Measurements from ENCODE around the gene PRRX2. TPM values are rescaled to one million over a fixed set of nuclear protein-coding genes. Genes with fewer than 3 reads are reported as not detected.

Gene PRRX2
- total and polyA plus RNA-seq, 2 of the 13 experiments (the other 11 are each of a cell fraction or from before 2014, with no cell fraction given), result 0.05 TPM; not detected in 1

DNA sequence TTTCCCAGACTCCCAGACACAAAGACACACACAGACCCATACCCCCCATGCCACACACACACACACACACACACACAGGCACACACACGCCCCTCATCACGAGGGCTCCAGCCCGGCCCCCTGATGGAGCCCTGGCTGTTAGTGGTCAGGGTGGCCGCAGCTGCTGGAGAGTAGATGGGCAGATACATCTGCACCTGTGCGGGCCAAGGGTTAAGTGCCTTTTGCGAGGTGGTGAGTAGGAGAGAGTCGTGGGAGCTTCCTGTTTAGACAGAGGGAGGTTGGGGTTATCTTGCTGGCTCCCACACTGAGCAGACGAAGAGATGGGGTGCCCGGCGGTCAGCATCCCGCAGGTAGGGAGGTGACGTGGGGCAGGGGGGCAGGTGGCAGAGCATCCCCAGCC, 8.2 kb downstream of the PRRX2 start:
- Histone ChIP-seq H3K27ac (ENCODE audit: extremely low read length, insufficient read depth, low read length) (no peak overlapping the region), H3K27me3 (ENCODE audit: control insufficient read depth in 1 of 2, insufficient read depth in 2 of 2, low read length in 2 of 2) (peaks cover 13 to 83% of the 10 kb centered on the region in 2 experiments), H3K9me3 (ENCODE audit: low read length) (no peaks in the 10 kb centered on the region), H3K4me1 (ENCODE audit: insufficient read depth, low read length) (no peaks in the 10 kb centered on the region), H3K4me3 (replicated peaks in 1 of 3; ENCODE audit: insufficient read depth in 1 of 3, low read depth in 2 of 3, low read length in 3 of 3) (no peak overlapping the region), H4K20me1 (ENCODE audit: insufficient read depth, low read length) (no peaks in the 10 kb centered on the region), H3K9ac (ENCODE audit: insufficient read depth, low read depth, low read length) (no peak overlapping the region), H3K4me2 (ENCODE audit: low read depth, low read length) (no peak overlapping the region), H2AFZ (ENCODE audit: low read length) (no peak overlapping the region), H3K79me2 (ENCODE audit: insufficient read depth, low read length) (no peaks in the 10 kb centered on the region), H3K36me3 (replicated peaks in 1 of 2; ENCODE audit: control insufficient read depth in 1 of 2, insufficient read depth in 2 of 2, low read length in 2 of 2) (no peaks in the 10 kb centered on the region)
- POLR2A ChIA-PET, result no interaction called here
- ATAC-seq (no peak), DNase-seq (ENCODE audit: low spot score) (no peak), FAIRE-seq (no peak)
- in situ Hi-C loops (cut with HindIII; ENCODE audit: extremely low pct_ligation_motif_present, low pct_unique_long_range_greater_than_20kb) (no loop called here), intact Hi-C loops (cut with micrococcal nuclease; ENCODE audit: unreplicated experiment) (no loop called here)
- CTCF ChIA-PET (ENCODE audit: low intra/inter-chr PET ratio, low total read pairs), result no interaction called here
- 16% methylated on average over 10 of the region's 12 CpGs for WGBS (ENCODE audit: low lambda C conversion rate)
- no TSS peak for BruUV-seq (replicated peaks)
- TF ChIP-seq MEIS2 (CRISPR knock-in tag; IDR thresholded peaks at IDR 0.05), result no peak
- no peak for TF ChIP-seq ZKSCAN1 (IDR thresholded peaks at IDR 0.05; ENCODE audit: low read length)
- TF ChIP-seq ZNF557 (CRISPR knock-in tag; IDR thresholded peaks at IDR 0.05), result no peak
- no peak for TF ChIP-seq PLSCR1 (CRISPR knock-in tag; IDR thresholded peaks at IDR 0.05; ENCODE audit: borderline replicate concordance)
- TF ChIP-seq JDP2 (CRISPR knock-in tag; IDR thresholded peaks at IDR 0.05; ENCODE audit: borderline replicate concordance), result no peak
- TF ChIP-seq POLR2A (IDR thresholded peaks at IDR 0.05; ENCODE audit: insufficient read depth in 1 of 2, low read depth in 2 of 2, low read length in 2 of 2), result no peak
- no peak for TF ChIP-seq ATRX (CRISPR knock-in tag; IDR thresholded peaks at IDR 0.05; ENCODE audit: borderline replicate concordance)
- TF ChIP-seq XRCC5 (optimal IDR thresholded peaks at IDR 0.05; ENCODE audit: low read length), result no peak
- TF ChIP-seq ZNF572 (CRISPR knock-in tag; IDR thresholded peaks at IDR 0.05), result no peak
- TF ChIP-seq BRCA1 (CRISPR knock-in tag; IDR thresholded peaks at IDR 0.05), result no peak
- no peak for TF ChIP-seq ZMAT3 (CRISPR knock-in tag; conservative IDR thresholded peaks at IDR 0.05)
- no peak for TF ChIP-seq FOXP1 (IDR thresholded peaks at IDR 0.05)
- TF ChIP-seq FOXP1 (CRISPR knock-in tag; IDR thresholded peaks at IDR 0.05), result no peak
- TF ChIP-seq, protein P1, sequence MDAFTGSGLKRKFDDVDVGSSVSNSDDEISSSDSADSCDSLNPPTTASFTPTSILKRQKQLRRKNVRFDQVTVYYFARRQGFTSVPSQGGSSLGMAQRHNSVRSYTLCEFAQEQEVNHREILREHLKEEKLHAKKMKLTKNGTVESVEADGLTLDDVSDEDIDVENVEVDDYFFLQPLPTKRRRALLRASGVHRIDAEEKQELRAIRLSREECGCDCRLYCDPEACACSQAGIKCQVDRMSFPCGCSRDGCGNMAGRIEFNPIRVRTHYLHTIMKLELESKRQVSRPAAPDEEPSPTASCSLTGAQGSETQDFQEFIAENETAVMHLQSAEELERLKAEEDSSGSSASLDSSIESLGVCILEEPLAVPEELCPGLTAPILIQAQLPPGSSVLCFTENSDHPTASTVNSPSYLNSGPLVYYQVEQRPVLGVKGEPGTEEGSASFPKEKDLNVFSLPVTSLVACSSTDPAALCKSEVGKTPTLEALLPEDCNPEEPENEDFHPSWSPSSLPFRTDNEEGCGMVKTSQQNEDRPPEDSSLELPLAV (CRISPR knock-in tag; conservative IDR thresholded peaks at IDR 0.05; ENCODE audit: low read depth), result no peak
- no peak for TF ChIP-seq HOXA5 (CRISPR knock-in tag; IDR thresholded peaks at IDR 0.05)
- no peak for TF ChIP-seq ZNF549 (CRISPR knock-in tag; IDR thresholded peaks at IDR 0.05)
- no peak for TF ChIP-seq RFXAP (CRISPR knock-in tag; IDR thresholded peaks at IDR 0.05; ENCODE audit: borderline replicate concordance)
- no peak for TF ChIP-seq KMT2B (CRISPR knock-in tag; IDR thresholded peaks at IDR 0.05)
- no peak for TF ChIP-seq ZNF484 (CRISPR knock-in tag; IDR thresholded peaks at IDR 0.05; ENCODE audit: borderline replicate concordance, low read depth)
- TF ChIP-seq PCBP2 (optimal IDR thresholded peaks at IDR 0.05; ENCODE audit: low read depth, low read length, poor library complexity, severe bottlenecking), result no peak

All from HepG2 (cell line).